ENCODE data around the gene CD248. TPM values are rescaled to one million over a fixed set of nuclear protein-coding genes. Genes with fewer than 3 reads are reported as not detected.

Gene CD248
- total RNA-seq, 1 donor from 2014 or later: 12.3 TPM

DNA sequence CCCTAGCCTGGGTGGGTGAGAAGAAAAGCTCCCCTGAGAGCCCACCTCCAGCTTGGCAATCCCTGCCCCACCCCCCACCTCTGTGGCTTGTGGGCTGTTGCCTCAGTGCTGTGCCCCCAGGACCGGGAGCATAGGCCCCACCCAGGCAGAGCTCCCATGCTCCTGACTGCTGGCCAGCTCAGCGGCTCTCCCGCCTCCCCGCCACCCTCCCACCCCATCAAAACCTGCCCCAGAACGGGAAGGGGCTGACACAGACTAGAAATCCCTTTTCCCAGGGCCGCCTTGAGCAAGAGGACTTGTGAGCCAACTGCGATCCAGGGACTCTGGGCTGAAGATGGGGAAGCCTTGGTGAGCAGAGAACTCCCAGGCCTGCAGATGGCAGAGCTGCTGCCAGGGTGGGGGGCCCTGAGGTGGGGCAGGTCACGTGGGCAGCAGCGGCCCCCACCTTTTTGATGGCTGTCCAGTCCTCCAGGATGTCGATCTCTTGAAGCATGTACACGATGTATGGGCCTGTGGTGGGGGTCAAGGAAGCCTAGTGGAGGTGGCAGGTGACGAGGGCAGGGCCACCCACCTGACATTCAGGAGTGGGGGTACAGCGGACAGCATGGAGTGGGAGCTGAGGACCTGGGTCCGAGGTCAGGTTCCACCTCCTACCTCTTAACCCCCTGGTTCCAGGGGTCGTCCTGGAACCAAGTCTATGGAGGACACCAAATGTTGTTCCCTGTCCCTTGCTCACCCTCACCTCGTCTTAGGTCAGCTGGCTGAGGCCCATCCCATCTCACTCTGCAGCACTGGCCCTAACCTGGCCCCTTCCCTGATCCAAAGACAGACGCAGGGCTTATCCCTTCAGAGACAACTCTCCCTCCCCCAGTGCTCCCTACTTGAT is 21.7 kb upstream of the CD248 start:
- Histone ChIP-seq H3K27ac (replicated peaks) (no peak overlapping the region), H3K4me1 (peaks cover 35% of the 10 kb centered on the region), H3K27me3 (ENCODE audit: low read depth) (no peaks in the 10 kb centered on the region), H3K36me3 (peaks cover 60% of the 10 kb centered on the region), H3K9me3 (replicated peaks) (no peaks in the 10 kb centered on the region), H3K4me3 (no peak overlapping the region)
- no peak for DNase-seq
- intact Hi-C loops (cut with micrococcal nuclease): no loop called here
- TF ChIP-seq, protein P1, sequence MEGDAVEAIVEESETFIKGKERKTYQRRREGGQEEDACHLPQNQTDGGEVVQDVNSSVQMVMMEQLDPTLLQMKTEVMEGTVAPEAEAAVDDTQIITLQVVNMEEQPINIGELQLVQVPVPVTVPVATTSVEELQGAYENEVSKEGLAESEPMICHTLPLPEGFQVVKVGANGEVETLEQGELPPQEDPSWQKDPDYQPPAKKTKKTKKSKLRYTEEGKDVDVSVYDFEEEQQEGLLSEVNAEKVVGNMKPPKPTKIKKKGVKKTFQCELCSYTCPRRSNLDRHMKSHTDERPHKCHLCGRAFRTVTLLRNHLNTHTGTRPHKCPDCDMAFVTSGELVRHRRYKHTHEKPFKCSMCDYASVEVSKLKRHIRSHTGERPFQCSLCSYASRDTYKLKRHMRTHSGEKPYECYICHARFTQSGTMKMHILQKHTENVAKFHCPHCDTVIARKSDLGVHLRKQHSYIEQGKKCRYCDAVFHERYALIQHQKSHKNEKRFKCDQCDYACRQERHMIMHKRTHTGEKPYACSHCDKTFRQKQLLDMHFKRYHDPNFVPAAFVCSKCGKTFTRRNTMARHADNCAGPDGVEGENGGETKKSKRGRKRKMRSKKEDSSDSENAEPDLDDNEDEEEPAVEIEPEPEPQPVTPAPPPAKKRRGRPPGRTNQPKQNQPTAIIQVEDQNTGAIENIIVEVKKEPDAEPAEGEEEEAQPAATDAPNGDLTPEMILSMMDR (IDR thresholded peaks at IDR 0.05; ENCODE audit: borderline replicate concordance): no peak

GRCh38 chr11:66337103-66337899 is 20.5 kb upstream of the CD248 start:
- H3K36me3 ChIP-seq: peaks cover 65% of the 10 kb centered on the region
- DNase-seq: no peak
- TF ChIP-seq, protein P1 (IDR thresholded peaks at IDR 0.05; ENCODE audit: borderline replicate concordance): no peak

DNA sequence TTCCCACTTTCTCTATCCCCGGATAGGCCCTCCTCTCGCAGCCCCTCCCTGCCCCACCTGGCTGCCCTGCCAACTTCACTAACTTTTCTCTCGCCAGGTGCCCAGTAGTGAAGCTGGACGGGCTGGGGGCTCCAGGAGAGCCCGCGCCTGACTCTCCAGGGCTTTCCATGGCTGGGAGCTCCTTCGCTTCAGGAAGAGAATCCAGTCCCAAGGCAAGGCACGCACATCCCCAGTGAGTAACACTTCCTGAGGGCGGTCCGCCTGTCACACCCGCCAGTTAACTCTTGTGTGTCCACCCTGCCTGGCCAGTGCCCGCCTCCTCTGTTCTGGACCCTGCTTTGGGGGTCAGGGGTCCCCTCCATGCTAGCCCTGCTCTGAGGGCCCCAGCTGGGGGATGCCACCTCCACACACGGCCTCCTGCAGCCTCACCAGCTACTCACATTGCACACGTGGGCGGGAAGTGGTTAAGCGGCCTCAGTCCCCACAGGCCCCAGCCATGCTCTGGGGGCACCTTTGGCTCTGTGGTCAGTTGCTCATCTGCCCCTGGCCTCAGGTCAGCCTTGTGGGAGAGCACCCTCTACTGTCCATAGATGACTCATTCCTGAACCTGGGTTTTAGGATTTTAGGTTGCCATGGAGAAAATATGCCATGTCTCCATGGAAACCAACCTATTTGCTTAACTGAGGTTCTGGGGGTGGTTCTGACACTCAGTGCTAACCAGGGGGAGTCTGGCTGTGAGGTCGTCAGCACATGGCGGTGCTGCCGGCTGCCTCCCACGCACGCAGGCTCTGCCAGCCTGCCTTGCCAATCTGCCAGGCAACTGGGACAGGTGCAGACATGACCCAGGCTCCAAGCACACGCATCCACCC is 19.6 kb upstream of the CD248 start, which contains the start of gene RIN1:
TSS of gene RIN1 (minus strand) at position 201 of the 869 bp plus-strand sequence. CDS start at position 169, 32 bp downstream.
- no peaks in the 10 kb centered on the region for H3K9me3 ChIP-seq (replicated peaks)
- DNase-seq: no peak
- H3K27me3 ChIP-seq (ENCODE audit: low read depth): no peaks in the 10 kb centered on the region
- intact Hi-C loops (cut with micrococcal nuclease): no loop called here
- peak within 1 kb of the TSS; percentile 79 for H3K4me3 ChIP-seq
- H3K36me3 ChIP-seq: peaks cover 57% of the 10 kb centered on the region
- peaks cover 27% of the 10 kb centered on the region for H3K4me1 ChIP-seq
- H3K27ac ChIP-seq (replicated peaks): peak within 1 kb of the TSS; percentile 88
- TF ChIP-seq, protein P1 (IDR thresholded peaks at IDR 0.05; ENCODE audit: borderline replicate concordance): peak; percentile 52

More at GRCh38 chr11:66337103-66337899, 20.5 kb upstream of the CD248 start:
- Histone ChIP-seq H3K4me3 (peak overlapping the region; percentile 79), H3K27ac (replicated peaks) (peak overlapping the region; percentile 88), H3K4me1 (peaks cover 27% of the 10 kb centered on the region), H3K27me3 (ENCODE audit: low read depth) (no peaks in the 10 kb centered on the region), H3K9me3 (replicated peaks) (no peaks in the 10 kb centered on the region)
- intact Hi-C loops (cut with micrococcal nuclease): no loop called here

GRCh38 chr11:66335531-66336233 is 18.8 kb upstream of the CD248 start:
- Histone ChIP-seq H3K9me3 (replicated peaks) (no peaks in the 10 kb centered on the region), H3K27me3 (ENCODE audit: low read depth) (no peaks in the 10 kb centered on the region), H3K4me1 (peaks cover 27% of the 10 kb centered on the region), H3K36me3 (peaks cover 49% of the 10 kb centered on the region), H3K4me3 (peak overlapping the region; percentile 79), H3K27ac (replicated peaks) (peak overlapping the region; percentile 88)
- intact Hi-C loops (cut with micrococcal nuclease): no loop called here
- no peak for DNase-seq
- TF ChIP-seq, protein P1 (IDR thresholded peaks at IDR 0.05; ENCODE audit: borderline replicate concordance): no peak
